HG02870 (cell line): ENCODE measurements around the gene CMC4.
A peak's percentile ranks its signal among the peaks of the same experiment; 100 is the strongest.

ENCODE experiments used
- ATAC-seq: cut with Tn5 transposase; IDR thresholded peaks from one replicate; pipeline ENCODE4 v1.9.1; 2021; ENCODE audit warnings: mild to moderate bottlenecking, moderate library complexity; ENCODE audit not compliant: unreplicated experiment

CMC4 gene, protein sequence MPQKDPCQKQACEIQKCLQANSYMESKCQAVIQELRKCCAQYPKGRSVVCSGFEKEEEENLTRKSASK

DNA sequence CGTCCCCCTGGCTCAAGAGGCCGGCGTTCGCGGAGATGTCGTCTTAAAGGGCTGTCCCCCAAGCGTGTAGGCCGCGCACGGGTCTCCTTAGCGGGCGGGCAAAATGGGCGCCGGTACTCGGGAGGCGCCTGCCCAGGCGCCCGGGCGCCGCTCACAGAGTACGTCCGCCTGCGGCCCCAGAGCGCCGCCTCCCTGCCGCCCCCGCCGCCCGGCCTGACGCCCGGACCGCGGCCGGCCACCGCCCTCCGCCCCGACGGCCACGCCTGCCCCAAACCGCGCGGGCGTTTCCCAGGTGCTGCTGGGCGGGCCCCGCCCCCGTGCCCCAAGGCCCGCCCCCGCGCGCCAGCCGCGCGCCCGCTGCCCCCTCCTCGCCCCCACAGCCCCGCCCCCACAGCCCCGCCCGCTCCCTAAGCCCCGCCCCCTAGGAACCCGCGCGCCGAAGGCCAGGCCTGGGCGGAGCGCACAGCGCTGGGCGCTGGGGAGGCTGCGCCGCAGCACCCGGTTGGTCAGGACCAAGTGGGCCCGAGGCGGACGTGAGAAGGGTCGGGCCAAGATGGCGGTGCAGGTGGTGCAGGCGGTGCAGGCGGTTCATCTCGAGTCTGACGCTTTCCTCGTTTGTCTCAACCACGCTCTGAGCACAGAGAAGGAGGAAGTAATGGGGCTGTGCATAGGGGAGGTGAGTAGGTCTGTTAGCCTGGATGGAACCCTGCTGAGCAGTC lies at the start of gene CMC4, which contains the start of the genes BRCC3 and MTCP1:
Gene CMC4, minus strand, starts transcription at position 162 of the 719 bp plus-strand sequence. CDS start 7,113 bp downstream, outside the sequence.
Gene BRCC3, plus strand, starts transcription at position 534 of the 719 bp plus-strand sequence. Its CDS starts 20 bp downstream, at position 554.
Gene MTCP1, minus strand, starts transcription at position 162 of the 719 bp plus-strand sequence. CDS start 5,126 bp downstream, outside the sequence.
- ATAC-seq, result peak; percentile 81

DNA sequence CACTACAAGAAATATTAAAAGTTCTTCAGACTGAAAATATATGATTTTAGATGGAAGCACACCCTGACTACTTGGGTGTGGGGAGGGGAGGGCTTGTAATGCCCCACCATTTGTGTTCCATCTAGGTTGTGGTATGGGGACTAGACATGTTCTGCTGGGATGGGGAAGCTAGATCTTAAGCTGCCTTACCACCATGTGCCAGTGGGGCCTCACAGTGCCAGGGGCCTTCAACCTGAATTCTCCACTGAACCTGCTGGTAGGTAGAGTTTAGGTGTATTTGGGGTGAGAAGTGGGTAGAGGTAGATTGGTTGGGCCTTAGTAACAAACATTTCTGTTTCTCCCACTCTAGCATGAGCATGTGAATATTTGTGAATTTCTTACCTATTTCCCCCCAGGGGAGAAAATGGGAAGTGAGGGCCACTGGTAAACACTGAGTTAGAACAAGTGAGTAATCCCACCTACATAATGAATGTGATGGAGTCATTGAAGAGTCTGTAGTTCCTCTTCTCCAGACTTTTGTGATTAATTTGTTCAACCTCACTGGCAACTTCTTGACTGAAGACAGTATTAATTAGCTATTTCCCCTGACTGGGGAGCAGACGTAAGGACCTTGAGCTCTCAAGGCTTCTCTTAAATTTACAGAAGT lies 44.4 kb upstream of the CMC4 start:
- no peak for ATAC-seq

DNA sequence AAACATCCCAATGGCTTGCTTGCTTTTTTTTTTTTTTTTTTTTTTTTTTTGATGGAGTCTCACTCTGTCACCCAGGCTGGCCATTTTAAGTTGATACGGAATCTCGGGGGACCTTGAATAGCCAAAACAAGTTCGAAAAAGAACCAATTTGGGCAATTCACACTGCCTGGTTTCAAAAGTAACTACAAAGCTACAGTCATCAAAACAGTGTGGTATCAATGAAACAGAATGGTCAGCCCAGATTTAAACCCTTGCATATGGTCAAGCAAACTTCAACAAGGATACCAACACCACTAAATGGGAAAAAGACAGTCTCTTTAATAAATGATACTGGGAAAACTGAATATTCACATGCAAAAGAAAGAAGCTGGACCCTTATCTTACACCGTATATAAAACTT lies 42.2 kb upstream of the CMC4 start:
- ATAC-seq, result no peak

DNA sequence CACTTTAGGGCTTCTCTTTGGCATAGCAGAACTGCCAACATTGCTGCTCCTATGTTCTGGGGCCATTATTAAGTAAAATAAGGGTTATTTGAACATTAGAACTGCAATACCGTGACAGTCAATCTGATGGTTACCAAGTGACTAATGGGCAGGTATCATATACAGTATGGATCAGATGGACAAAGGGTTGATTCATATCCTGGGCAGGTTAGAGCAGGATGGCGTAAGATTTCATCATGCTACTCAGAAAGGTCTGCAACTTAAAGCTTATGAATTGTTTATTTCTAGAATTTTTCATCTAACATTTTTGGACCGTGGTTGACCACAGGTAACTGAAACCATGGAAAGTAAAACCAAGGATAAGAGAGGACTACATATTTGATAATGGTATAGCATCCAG lies 41.2 kb upstream of the CMC4 start:
- ATAC-seq, result no peak

DNA sequence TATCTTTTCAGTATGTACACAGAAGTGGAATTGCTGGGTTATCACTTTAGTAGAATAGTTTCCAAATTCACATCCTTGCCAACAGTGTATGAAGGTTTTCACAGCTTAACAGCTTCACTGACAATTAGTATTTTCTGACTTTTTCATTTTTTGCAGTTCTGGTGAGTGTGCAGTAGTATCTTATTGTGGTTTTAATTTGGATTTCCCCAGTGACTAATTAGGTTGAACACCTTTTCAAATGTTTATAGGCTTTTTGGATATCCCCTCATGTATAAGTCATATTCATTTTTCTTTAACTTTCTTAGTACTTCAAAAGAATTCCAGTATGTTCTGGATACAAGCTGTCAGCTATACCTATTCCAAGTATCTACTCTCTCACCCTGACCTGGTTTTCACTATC lies 37.5 kb upstream of the CMC4 start:
- no peak for ATAC-seq

DNA sequence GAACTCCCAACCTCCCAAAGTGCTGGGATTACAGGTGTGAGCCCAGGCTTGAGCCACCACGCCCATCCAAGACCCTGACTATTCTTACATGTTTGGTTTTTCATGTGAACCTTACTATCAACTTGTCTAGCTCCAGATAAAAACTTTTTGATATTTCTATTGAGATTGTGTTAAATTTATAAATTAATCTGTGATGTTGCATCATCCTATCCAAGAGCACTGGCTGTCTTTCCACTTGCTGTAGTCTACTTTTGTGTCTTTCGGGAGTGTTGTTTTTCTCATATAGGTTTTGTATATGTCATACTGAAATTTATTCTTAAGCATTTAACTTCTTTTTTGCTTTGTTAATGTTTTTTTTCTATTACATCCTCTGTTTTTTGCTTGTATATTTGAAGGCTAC lies 35.0 kb upstream of the CMC4 start:
- ATAC-seq, result no peak

DNA sequence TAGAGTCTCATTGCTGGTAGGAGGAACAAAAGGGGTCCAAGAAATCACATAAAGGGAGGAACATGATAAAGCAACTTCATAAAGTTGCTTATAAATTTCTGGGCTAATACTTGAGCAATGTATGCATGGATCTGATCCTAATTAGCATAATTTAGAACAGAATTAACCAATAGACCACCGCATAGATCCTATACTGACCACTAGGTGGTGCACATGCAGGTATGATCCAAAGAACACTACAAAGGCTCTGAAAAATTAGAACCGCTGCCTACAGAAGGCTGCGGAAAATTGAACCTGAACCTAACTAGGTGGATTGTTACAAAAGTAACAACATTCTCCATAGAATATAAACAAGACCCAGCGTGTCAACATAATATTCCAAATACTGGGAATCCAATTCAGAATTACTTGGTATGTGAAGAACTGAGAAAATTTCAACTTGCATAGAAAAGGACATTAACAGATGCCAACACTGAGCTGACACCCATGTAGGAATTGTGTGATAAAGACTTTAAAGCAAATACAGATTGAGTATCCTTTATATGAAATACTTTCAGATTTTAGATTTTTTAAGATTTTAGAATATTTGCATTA lies 23.6 kb upstream of the CMC4 start:
- no peak for ATAC-seq

DNA sequence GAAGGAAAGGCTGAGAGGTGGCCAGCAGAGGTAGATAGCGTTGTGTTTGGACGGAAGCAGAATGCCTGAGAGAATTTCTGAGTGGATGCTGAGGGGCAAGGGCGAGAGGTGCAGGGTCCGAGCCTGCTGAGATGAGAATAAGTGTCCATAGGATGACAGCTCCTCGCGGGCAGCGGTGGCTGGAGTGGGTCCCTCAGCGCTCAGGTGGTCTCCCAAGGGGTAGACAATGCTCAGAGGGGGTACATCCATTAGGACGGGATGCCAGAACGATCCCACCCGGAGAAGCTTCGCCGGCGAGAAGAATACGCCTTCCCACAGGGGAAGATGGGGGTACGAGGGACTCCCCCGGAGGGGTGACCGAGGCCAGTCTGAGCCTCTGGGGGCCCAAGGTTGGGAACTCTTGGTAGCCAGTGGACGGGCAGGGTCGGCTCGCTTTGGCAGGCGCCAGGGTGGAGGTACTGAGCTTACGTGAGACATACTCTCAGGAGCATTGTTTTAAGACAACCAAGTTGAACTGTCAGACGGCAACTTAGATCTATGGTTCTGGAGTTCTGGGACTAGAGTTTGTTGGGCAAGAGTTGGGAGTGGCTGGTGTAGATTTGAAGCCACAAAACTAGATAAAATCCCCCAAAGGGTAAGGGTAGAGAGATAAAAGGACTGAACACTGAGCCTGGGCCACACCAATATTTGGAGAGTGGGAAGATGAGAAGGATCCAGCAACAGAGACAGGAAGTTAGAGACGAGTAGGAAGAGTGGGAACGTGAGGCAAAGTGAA lies 16.2 kb upstream of the CMC4 start:
- no peak for ATAC-seq

DNA sequence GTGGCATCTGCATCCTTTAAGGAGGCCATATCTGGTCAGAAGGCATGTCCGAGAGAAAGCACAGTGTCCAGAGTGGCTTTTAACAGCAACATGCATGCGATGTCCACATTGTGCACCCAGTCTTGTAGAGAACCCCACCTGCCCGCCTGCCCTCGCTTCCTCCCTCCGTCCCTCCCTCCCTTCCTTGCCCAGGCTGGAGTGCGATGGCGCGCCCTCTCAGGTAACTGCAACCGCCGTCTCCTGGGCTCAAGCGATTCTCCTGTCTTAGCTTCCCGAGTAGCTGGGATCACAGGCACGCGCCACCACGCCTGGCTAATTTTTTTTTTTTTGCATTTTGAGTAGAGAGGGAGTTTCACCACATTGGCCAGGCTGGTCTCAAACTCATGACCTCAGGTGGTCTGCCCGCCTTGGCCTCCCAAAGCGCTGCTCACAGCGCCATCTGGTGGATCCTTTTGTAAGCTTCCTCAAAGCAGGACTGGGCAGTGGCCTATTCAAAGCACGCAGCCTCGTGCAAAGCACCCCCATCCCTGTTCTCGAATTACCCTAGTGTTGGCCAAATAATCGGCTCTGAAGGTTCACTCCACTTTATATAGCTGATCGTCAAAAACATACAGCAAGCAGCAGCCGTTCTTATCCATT lies 15.4 kb upstream of the CMC4 start:
- no peak for ATAC-seq

DNA sequence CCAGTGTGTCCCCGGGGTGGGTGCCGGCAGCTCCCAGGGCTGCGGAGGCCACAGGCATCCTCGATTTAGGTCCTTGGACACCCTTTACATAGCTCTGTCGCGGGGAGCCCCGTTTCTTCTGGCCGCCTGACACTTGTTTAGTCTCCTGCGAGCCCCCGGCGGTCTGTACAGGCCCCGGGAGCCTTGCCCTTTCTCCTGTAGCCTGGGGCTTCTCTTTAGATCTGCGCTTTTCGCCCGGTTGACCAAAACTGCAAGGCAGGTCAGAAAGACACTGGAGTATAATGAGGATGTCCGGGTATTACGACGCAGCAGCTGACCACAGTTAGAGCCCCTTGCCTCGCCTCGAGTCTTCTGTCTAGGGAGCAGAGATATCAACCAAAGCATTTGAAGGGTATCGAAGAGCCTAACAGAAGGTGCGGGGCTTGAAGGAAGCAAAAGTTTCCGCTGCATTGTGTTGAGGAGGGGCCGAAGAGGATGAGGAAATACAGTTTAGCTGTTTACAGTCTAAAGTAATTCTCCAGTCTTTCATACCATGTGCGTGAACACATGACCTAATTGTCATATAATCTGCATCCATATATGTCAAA lies 851 bp upstream of the CMC4 start:
- ATAC-seq, result peak; percentile 2

DNA sequence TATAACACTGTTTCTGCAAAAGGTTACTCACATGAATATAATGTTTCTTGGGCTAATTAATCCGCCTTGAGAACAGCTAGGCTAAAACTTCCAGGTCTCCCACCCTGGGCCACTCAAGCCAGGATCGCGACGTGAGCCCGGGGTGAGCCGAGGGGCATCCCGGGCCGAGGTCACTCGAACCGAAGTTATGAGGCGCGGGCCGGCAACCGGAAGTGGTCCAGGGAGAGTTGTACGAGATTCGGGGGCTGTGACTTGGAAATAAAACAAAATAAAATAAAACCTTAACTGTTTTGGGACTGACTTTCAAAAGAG lies 317 bp downstream of the CMC4 start:
- peak; percentile 25 for ATAC-seq

DNA sequence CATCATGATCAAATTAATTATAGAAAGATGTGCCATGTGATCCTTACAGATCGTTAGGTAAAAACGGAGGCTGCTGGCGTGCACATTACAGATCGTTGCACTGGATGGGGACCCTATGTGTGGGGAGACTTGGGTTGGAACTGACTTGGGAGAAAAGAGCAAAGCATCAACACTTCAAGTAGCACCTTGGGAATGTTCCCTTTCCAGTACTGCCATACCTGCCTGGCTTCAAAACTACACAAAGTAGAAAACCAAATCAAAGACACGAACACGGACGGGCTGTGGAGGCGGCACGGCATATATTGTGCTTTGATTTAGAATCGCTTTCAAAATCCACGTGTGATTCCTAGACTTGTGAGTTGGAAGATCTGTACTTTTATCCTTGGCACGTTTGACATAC lies 898 bp downstream of the CMC4 start:
- no peak for ATAC-seq

DNA sequence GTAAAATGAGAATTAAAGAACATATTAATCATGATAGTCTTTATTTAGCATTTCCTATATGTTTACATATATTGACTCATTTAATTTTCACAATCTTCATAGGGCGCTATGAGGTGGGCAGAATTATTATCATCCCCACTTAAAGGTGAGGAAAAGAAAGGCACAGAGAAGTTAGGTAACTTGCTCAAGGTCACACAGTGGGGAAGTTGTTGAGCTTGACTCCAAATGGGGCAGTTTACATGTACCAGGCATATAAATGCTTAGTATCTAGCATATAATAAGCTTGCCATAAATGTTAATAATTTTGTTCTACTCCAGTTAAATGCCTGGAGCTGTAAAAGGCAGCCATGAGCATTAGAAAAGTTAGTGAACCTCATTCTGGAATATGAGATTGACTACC lies 1.5 kb downstream of the CMC4 start:
- no peak for ATAC-seq

DNA sequence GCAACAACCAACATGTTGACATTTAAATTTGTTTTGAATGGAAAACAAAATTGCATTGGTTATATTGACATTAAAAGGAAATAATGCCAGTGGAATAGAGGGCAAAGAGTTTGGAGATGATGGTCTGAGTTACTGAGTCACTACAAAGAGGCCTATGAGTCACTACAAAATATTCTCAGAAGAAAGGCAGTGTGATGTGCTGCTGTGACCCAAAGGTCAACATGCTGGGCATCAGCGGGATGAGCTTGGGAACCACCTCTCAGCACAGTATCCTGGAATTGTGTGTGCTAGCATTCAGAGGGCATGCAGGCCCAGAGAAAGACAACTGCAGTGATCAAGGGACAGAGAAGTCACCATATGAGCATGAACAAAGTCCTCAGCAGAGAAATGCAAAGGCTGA lies 2.8 kb downstream of the CMC4 start:
- no peak for ATAC-seq

DNA sequence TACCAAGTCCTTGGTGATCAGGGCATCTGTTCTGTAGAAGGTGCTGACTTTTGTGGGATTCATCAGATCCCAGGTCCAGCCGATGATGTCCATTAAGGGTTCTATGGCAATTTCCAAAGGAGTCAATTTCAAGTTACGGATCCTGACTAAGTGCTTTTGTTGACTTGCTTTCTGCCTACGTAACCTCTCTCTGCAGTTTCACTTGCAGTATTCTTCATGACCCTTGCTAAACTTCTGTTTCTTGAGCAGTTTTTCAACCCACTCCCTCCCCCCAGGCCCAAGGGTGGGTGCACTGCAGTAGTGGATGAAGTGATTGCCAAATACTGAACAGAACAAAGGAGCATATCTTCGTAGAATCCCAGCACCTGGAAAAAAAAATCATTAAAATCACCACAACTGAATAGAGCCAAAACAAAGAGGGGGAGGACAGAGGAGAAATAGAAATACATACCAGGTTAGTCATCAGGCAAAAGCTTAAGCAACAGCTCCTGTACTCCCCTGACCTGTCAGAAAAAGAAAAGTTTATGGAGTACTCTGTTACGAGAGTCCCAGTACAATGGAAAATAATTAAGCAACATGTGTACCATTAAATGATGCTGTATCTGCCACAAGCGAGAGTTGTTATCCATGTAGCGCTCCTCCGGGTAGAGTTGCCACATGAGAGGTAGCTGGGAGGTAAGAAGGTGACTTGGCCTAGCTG lies 5.8 kb downstream of the CMC4 start:
- ATAC-seq, result no peak

DNA sequence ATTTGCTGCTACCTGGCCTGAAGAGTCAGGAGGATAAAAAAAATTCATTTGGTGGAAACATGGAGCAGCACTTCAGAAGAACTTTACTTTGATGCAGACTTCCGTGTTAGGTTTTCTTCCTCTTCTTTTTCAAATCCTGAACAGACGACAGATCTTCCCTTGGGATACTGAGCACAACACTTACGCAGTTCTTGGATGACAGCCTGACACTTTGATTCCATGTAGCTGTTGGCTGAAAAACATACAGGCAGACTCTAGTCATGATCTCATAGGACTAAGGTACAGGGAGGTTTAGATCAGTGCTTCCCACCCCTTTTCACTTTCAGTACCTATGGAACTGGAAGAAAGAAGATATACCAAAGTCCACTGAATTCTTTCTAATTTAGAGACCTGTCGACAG lies 9.2 kb downstream of the CMC4 start:
- ATAC-seq, result no peak

DNA sequence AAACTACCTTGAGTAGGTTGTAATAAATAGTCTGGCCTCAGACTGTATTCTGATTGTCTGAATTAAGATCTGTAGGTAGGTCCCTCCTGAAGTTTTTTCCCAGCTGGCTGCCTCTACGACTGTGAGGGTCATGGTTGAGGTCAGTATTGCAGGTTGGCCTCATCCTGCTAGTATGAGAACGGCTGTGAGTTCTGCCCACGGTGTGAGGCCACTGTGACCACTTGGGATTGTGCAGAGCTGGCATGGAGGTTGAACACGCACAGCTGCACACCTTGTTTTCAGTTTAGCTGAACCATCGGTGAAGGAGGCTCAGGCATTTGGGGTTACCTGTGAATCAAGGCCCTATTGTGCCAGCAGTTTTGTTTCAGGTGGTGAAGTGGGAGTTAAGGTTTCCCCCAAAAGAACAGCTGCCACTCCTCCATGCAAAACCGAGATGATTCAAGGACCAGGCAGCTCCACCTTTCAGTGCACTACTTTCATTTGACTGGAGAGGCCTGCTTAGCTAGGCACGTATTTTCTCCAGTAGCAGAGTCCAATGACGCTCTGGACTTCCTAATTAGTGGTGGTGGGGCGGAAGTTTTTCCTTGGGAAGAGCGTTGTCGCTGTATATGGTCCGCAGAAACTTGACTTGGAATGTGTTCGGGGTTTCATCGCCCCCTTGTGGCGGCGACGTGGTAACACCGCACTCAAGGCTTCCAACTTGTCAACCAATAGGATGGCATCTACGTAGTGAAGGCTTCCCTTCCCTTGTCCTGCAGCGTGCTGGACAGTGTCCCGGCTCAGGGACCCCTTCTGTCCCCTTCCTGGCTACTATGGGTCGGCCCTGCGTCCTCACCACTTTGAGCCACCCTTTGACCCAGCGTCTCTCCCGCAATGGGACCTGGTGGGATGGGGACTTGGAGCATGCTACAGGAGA lies 13.8 kb downstream of the CMC4 start:
- ATAC-seq, result peak; percentile 76

DNA sequence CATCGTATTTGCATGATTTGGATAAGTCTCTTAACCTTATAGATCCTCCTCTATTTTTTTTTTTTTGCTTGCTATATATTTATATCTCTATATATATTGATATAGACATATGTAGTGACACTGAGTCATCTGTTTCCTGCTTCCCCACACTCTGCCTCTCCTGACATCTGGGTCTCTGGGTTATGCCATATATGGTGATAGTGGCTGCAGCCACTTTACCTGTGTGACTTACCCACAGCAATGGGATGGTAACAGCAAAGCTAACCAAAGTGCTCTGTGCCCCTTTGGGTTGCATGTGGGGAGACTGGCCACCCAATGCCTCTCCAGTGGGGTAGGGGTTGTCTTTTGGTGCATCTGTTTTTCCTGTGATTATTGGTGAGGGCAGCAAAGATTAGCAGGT lies 14.5 kb downstream of the CMC4 start:
- no peak for ATAC-seq

DNA sequence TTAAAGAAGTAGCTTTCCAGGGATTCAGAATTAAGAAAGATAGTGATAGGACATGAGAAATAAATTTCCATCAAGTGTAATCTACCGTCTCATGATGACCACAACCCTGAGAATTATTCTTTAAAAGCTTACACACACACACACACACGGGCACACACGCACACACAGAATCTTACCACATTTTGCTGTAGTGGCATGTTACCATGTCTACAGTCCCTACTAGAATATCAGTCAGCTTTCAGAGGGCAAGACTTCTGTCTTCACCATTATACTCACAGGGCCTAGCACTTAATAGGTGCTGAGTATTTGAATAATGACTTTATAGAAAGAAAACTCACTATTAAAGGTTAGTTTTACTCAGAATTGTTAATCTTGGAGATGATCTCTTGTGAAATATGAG lies 15.4 kb downstream of the CMC4 start:
- no peak for ATAC-seq
